Stimulated activated naive B cell treated with anti-CD40 and anti-IgM and Interleukin-4, amounts not matched to agents 10 μg/mL and 1 μg/mL and 100 μg/mL, for 72 hours (primary cell): ENCODE measurements around the gene ERLIN1.

ENCODE experiments used
- ATAC-seq, 2 donors: fragments of 150-1000 bp; cut with Tn5 transposase; replicated peaks; 2 replicates each; pipeline ENCODE4 v1.10.0; 2021; ENCODE audit warnings: moderate library complexity in 1 of 2
- DNase-seq: peaks from one replicate; pipeline ENCODE4 v3.0.0; 2021
- H3K27ac Mint-ChIP-seq: one replicate; pipeline ENCODE4 v1.8.0; 2022; ENCODE audit warnings: mild to moderate bottlenecking, mixed read lengths
- H3K27me3 Mint-ChIP-seq, 2 donors: one replicate each; pipeline ENCODE4 v1.8.0; 2022; ENCODE audit warnings: mixed read lengths in 2 of 2
- H3K36me3 Mint-ChIP-seq, 2 donors: one replicate each; pipeline ENCODE4 v1.8.0; 2022; ENCODE audit warnings: mixed read lengths in 2 of 2, mild to moderate bottlenecking in 1 of 2
- H3K4me1 Mint-ChIP-seq, 2 donors: one replicate each; pipeline ENCODE4 v1.8.0; 2022; ENCODE audit warnings: mixed read lengths in 2 of 2, mild to moderate bottlenecking in 1 of 2
- H3K4me3 Mint-ChIP-seq, 2 donors: one replicate each; pipeline ENCODE4 v1.8.0; 2022; ENCODE audit warnings: mild to moderate bottlenecking in 2 of 2, mixed read lengths in 2 of 2, moderate library complexity in 1 of 2
- H3K9me3 Mint-ChIP-seq, 2 donors: one replicate each; pipeline ENCODE4 v1.8.0; 2022; ENCODE audit warnings: mixed read lengths in 2 of 2, mild to moderate bottlenecking in 1 of 2

Gene ERLIN1

GRCh38 chr10:100185364-100186252 lies at the start of gene ERLIN1:
ERLIN1 (minus strand) TSS chr10:100186029; CDS start chr10:100185626, 403 bp downstream.
- Mint-ChIP-seq H3K4me3 (peak within 1 kb of the TSS; percentile 93 to 94), H3K36me3 (peaks cover 29 to 34% of the 10 kb centered on the region in 2 donors), H3K9me3 (no peaks in the 10 kb centered on the region), H3K27ac (peak within 1 kb of the TSS; percentile 92), H3K27me3 (no peaks in the 10 kb centered on the region), H3K4me1 (peaks cover 23 to 55% of the 10 kb centered on the region in 2 donors)
- DNase-seq (peak; percentile 89), ATAC-seq (peak; percentile 91 to 94)

- no peaks in the 10 kb centered on the region for H3K9me3 Mint-ChIP-seq
- H3K27ac Mint-ChIP-seq, result no peak overlapping the region
- ATAC-seq (no peak), DNase-seq (no peak)
- H3K4me1 Mint-ChIP-seq, result peaks cover 19 to 24% of the 10 kb centered on the region in 2 donors
- H3K36me3 Mint-ChIP-seq, result peaks cover 22 to 44% of the 10 kb centered on the region in 2 donors
- no peak overlapping the region for H3K4me3 Mint-ChIP-seq
- H3K27me3 Mint-ChIP-seq, result no peaks in the 10 kb centered on the region
These were observed 46.3 kb upstream of the ERLIN1 start for GRCh38 chr10:100232101-100232500.

- Mint-ChIP-seq H3K36me3 (peaks cover 16 to 44% of the 10 kb centered on the region in 2 donors), H3K4me1 (peaks cover 22 to 24% of the 10 kb centered on the region in 2 donors), H3K27ac (peak overlapping the region; percentile 83), H3K27me3 (no peaks in the 10 kb centered on the region), H3K9me3 (no peaks in the 10 kb centered on the region), H3K4me3 (peak overlapping the region; percentile 85 to 91)
- DNase-seq, result no peak
- no peak for ATAC-seq
These were observed 44.1 kb upstream of the ERLIN1 start for GRCh38 chr10:100229819-100230422.

- H3K4me3 Mint-ChIP-seq, result no peak overlapping the region
- peaks cover 32 to 47% of the 10 kb centered on the region in 2 donors for H3K36me3 Mint-ChIP-seq
- H3K4me1 Mint-ChIP-seq, result peaks cover 10 to 13% of the 10 kb centered on the region in 2 donors
- no peaks in the 10 kb centered on the region for H3K9me3 Mint-ChIP-seq
- no peak overlapping the region for H3K27ac Mint-ChIP-seq
- no peak for DNase-seq
- H3K27me3 Mint-ChIP-seq, result no peaks in the 10 kb centered on the region
- no peak for ATAC-seq
These were observed 38.0 kb upstream of the ERLIN1 start for GRCh38 chr10:100223879-100224278.

- Mint-ChIP-seq H3K27me3 (no peaks in the 10 kb centered on the region), H3K27ac (no peak overlapping the region), H3K9me3 (no peaks in the 10 kb centered on the region), H3K36me3 (peaks cover 34 to 51% of the 10 kb centered on the region in 2 donors), H3K4me1 (peaks cover 3% of the 10 kb centered on the region in 2 donors), H3K4me3 (no peak overlapping the region)
- DNase-seq, result no peak
- ATAC-seq, result no peak
These were observed 36.7 kb upstream of the ERLIN1 start for GRCh38 chr10:100222529-100222928.

GRCh38 chr10:100216006-100216405 lies 30.2 kb upstream of the ERLIN1 start:
- no peak for DNase-seq
- no peak for ATAC-seq
- Mint-ChIP-seq H3K27me3 (no peaks in the 10 kb centered on the region), H3K4me1 (peaks cover 0 to 6% of the 10 kb centered on the region in 2 donors), H3K9me3 (no peaks in the 10 kb centered on the region), H3K4me3 (no peak overlapping the region), H3K36me3 (peaks cover 35 to 62% of the 10 kb centered on the region in 2 donors), H3K27ac (no peak overlapping the region)

- ATAC-seq (no peak), DNase-seq (no peak)
- Mint-ChIP-seq H3K4me1 (no peaks in the 10 kb centered on the region), H3K4me3 (no peak overlapping the region), H3K36me3 (peaks cover 38 to 46% of the 10 kb centered on the region in 2 donors), H3K9me3 (no peaks in the 10 kb centered on the region), H3K27ac (no peak overlapping the region), H3K27me3 (no peaks in the 10 kb centered on the region)
These were observed 23.5 kb upstream of the ERLIN1 start for GRCh38 chr10:100209303-100209702.

- Mint-ChIP-seq H3K4me3 (no peak overlapping the region), H3K9me3 (no peaks in the 10 kb centered on the region), H3K4me1 (no peaks in the 10 kb centered on the region), H3K36me3 (peaks cover 39 to 48% of the 10 kb centered on the region in 2 donors), H3K27ac (no peak overlapping the region), H3K27me3 (no peaks in the 10 kb centered on the region)
- ATAC-seq, result no peak
- DNase-seq, result no peak
These were observed 22.4 kb upstream of the ERLIN1 start for GRCh38 chr10:100208276-100208675.

- H3K9me3 Mint-ChIP-seq, result no peaks in the 10 kb centered on the region
- peaks cover 36 to 53% of the 10 kb centered on the region in 2 donors for H3K36me3 Mint-ChIP-seq
- no peaks in the 10 kb centered on the region for H3K27me3 Mint-ChIP-seq
- H3K27ac Mint-ChIP-seq, result no peak overlapping the region
- no peak for ATAC-seq
- H3K4me3 Mint-ChIP-seq, result no peak overlapping the region
- no peaks in the 10 kb centered on the region for H3K4me1 Mint-ChIP-seq
- DNase-seq, result no peak
These were observed 18.5 kb upstream of the ERLIN1 start for GRCh38 chr10:100204370-100204769.

GRCh38 chr10:100201549-100201948 lies 15.7 kb upstream of the ERLIN1 start:
- no peaks in the 10 kb centered on the region for H3K27me3 Mint-ChIP-seq
- ATAC-seq, result no peak
- H3K36me3 Mint-ChIP-seq, result peaks cover 40 to 60% of the 10 kb centered on the region in 2 donors

GRCh38 chr10:100194711-100195110 lies 8.9 kb upstream of the ERLIN1 start:
- no peak for DNase-seq

More at GRCh38 chr10:100201549-100201948, 15.7 kb upstream of the ERLIN1 start:
- Mint-ChIP-seq H3K9me3 (no peaks in the 10 kb centered on the region), H3K27ac (no peak overlapping the region), H3K4me1 (no peaks in the 10 kb centered on the region), H3K4me3 (no peak overlapping the region)
- no peak for DNase-seq

GRCh38 chr10:100192350-100192749 lies 6.5 kb upstream of the ERLIN1 start:
- Mint-ChIP-seq H3K36me3 (peaks cover 30 to 50% of the 10 kb centered on the region in 2 donors), H3K9me3 (no peaks in the 10 kb centered on the region), H3K4me3 (no peak overlapping the region), H3K27me3 (no peaks in the 10 kb centered on the region), H3K4me1 (peaks cover 4 to 6% of the 10 kb centered on the region in 2 donors), H3K27ac (no peak overlapping the region)
- DNase-seq, result no peak
- ATAC-seq, result no peak

More at GRCh38 chr10:100194711-100195110, 8.9 kb upstream of the ERLIN1 start:
- no peak overlapping the region for H3K27ac Mint-ChIP-seq
- peaks cover 39 to 57% of the 10 kb centered on the region in 2 donors for H3K36me3 Mint-ChIP-seq
- ATAC-seq, result no peak
- no peaks in the 10 kb centered on the region for H3K9me3 Mint-ChIP-seq
- no peaks in the 10 kb centered on the region for H3K27me3 Mint-ChIP-seq
- H3K4me1 Mint-ChIP-seq, result no peaks in the 10 kb centered on the region
- H3K4me3 Mint-ChIP-seq, result no peak overlapping the region

GRCh38 chr10:100186253-100187212 lies 704 bp upstream of the ERLIN1 start:
- peaks cover 38 to 41% of the 10 kb centered on the region in 2 donors for H3K36me3 Mint-ChIP-seq
- H3K4me1 Mint-ChIP-seq, result peaks cover 23 to 53% of the 10 kb centered on the region in 2 donors
- H3K27ac Mint-ChIP-seq, result peak overlapping the region; percentile 92
- H3K4me3 Mint-ChIP-seq, result peak overlapping the region; percentile 93 to 94
- H3K27me3 Mint-ChIP-seq, result no peaks in the 10 kb centered on the region
- H3K9me3 Mint-ChIP-seq, result no peaks in the 10 kb centered on the region
- DNase-seq (no peak), ATAC-seq (peak; percentile 74 to 78)

GRCh38 chr10:100184840-100185239 lies 989 bp downstream of the ERLIN1 start:
- ATAC-seq, result no peak

More at GRCh38 chr10:100184840-100185239, 989 bp downstream of the ERLIN1 start:
- DNase-seq, result no peak
- Mint-ChIP-seq H3K4me3 (peak overlapping the region; percentile 93 to 94), H3K4me1 (peaks cover 28 to 62% of the 10 kb centered on the region in 2 donors), H3K36me3 (peaks cover 33 to 40% of the 10 kb centered on the region in 2 donors), H3K27me3 (no peaks in the 10 kb centered on the region), H3K9me3 (no peaks in the 10 kb centered on the region), H3K27ac (peak overlapping the region; percentile 92)
